ENCODE measurements around the gene WDR59. TPM values are rescaled to one million over a fixed set of nuclear protein-coding genes. Genes with fewer than 3 reads are reported as not detected.

WDR59 gene, protein sequence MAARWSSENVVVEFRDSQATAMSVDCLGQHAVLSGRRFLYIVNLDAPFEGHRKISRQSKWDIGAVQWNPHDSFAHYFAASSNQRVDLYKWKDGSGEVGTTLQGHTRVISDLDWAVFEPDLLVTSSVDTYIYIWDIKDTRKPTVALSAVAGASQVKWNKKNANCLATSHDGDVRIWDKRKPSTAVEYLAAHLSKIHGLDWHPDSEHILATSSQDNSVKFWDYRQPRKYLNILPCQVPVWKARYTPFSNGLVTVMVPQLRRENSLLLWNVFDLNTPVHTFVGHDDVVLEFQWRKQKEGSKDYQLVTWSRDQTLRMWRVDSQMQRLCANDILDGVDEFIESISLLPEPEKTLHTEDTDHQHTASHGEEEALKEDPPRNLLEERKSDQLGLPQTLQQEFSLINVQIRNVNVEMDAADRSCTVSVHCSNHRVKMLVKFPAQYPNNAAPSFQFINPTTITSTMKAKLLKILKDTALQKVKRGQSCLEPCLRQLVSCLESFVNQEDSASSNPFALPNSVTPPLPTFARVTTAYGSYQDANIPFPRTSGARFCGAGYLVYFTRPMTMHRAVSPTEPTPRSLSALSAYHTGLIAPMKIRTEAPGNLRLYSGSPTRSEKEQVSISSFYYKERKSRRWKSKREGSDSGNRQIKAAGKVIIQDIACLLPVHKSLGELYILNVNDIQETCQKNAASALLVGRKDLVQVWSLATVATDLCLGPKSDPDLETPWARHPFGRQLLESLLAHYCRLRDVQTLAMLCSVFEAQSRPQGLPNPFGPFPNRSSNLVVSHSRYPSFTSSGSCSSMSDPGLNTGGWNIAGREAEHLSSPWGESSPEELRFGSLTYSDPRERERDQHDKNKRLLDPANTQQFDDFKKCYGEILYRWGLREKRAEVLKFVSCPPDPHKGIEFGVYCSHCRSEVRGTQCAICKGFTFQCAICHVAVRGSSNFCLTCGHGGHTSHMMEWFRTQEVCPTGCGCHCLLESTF
- total RNA-seq, result 13.9 and 19.9 TPM in 2 replicates

GRCh38 chr16:74984529-74985296 is at the start of gene WDR59:
Gene WDR59 (minus strand): TSS chr16:74985123. CDS start chr16:74985017, 106 bp downstream.
- peak within 1 kb of the TSS; percentile 93 for H3K4me3 ChIP-seq (ENCODE audit: low read depth, low read length)
- DNase-seq (ENCODE audit: low read depth), result peak; percentile 99
- no peak for TF ChIP-seq CTCF (IDR thresholded peaks at IDR 0.05; ENCODE audit: insufficient read depth, low read depth, low read length)

GRCh38 chr16:75032655-75033054 is 47.7 kb upstream of the WDR59 start:
- TF ChIP-seq CTCF (IDR thresholded peaks at IDR 0.05; ENCODE audit: insufficient read depth, low read depth, low read length), result no peak
- DNase-seq (ENCODE audit: low read depth), result no peak
- H3K4me3 ChIP-seq (ENCODE audit: low read depth, low read length), result no peak overlapping the region

- H3K4me3 ChIP-seq (ENCODE audit: low read depth, low read length), result no peak overlapping the region
- TF ChIP-seq CTCF (IDR thresholded peaks at IDR 0.05; ENCODE audit: insufficient read depth, low read depth, low read length), result no peak
- DNase-seq (ENCODE audit: low read depth), result peak; percentile 39
Observed at GRCh38 chr16:75029854-75030253, 44.9 kb upstream of the WDR59 start.

- H3K4me3 ChIP-seq (ENCODE audit: low read depth, low read length), result no peak overlapping the region
- DNase-seq (ENCODE audit: low read depth), result no peak
- no peak for TF ChIP-seq CTCF (IDR thresholded peaks at IDR 0.05; ENCODE audit: insufficient read depth, low read depth, low read length)
Observed at GRCh38 chr16:75028544-75029135, 43.7 kb upstream of the WDR59 start.

GRCh38 chr16:75027520-75028300 is 42.8 kb upstream of the WDR59 start:
- no peak for TF ChIP-seq CTCF (IDR thresholded peaks at IDR 0.05; ENCODE audit: insufficient read depth, low read depth, low read length)
- no peak for DNase-seq (ENCODE audit: low read depth)
- H3K4me3 ChIP-seq (ENCODE audit: low read depth, low read length), result no peak overlapping the region
